AG10803 (cell line): ENCODE results near the gene TNFRSF8.

Experiments used
- DNase-seq: peaks from one replicate; pipeline ENCODE4 v3.0.0; 2010; ENCODE audit warnings: low read depth
- H3K4me3 ChIP-seq: 2 replicates; pipeline ENCODE4 v1.5.1; 2011; ENCODE audit warnings: mild to moderate bottlenecking, low read length, control low read depth
- CTCF ChIP-seq: conservative IDR thresholded peaks from 2 replicates; pipeline ENCODE4 v1.5.1; 2011; ENCODE audit warnings: mild to moderate bottlenecking, low read length, control low read depth, inconsistent platforms

The TNFRSF8 gene

DNA sequence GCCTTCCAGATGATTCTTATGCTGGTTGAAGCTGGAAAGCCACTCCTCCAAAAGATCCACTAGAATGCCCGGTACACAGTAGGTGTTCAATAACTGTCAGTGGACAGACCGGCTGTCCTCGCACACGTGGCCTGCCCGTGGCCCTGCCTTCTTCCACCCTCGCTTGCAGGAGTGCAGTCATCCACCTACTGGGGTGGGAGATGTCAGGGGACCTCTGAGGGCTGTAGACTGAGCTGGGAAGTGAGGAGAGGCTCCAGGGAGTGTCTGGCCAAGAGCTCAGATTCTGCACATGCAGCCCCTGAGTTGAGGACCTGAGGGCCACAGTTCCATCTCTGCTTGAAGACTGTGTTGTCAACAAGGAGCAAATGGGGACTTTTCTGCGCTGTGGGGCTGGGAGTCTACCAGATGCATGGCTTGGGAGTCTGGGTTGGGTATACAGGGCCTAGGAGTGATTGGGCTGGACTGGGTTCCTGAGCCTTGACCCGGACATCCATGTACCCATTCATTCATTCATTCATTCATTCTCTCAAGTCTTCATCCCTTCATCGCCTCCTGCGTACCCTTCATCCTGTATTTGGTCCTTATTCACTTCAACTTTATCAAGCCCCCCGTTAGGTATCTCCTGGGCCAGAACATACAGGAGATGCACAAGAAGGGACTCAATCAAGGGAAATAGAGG lies 99.5 kb downstream of the TNFRSF8 start:
- H3K4me3 ChIP-seq = no peak overlapping the region
- TF ChIP-seq CTCF = no peak
- no peak for DNase-seq

GRCh38 chr1:12163210-12163609 lies 100.1 kb downstream of the TNFRSF8 start:
- H3K4me3 ChIP-seq = no peak overlapping the region
- TF ChIP-seq CTCF = no peak
- no peak for DNase-seq

DNA sequence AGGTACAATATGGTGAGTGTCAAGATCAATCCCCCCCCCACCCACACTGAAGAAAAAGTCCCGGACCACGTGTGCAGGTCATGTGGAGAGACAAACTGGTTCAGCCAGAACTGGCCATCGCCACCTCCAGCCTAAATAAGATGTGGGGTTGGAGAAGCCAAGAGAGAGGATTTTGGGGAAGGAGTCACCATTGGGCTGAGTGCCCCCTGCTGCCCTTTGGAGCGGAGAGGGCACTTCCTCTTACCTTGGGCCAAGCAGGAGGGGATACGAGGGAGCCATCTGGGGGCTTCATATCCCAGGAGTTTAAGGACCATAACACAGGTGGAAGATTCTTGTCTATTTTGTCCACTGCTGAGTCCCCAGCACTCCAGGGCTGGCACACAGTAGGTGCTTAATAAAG lies 101.1 kb downstream of the TNFRSF8 start:
- no peak for TF ChIP-seq CTCF
- DNase-seq = no peak
- no peak overlapping the region for H3K4me3 ChIP-seq

- no peak for DNase-seq
- no peak overlapping the region for H3K4me3 ChIP-seq
- no peak for TF ChIP-seq CTCF
These were observed 102.2 kb downstream of the TNFRSF8 start for GRCh38 chr1:12165342-12165741.

- no peak for TF ChIP-seq CTCF
- peak; percentile 27 for DNase-seq
- peak within 1 kb of the TSS; percentile 62 for H3K4me3 ChIP-seq
These were observed 103.9 kb downstream of the TNFRSF8 start, which contains the start of gene TNFRSF1B for GRCh38 chr1:12166834-12167492. Gene TNFRSF1B, plus strand, starts transcription at chr1:12166991. Its CDS starts 101 bp downstream, at chr1:12167092.

DNA sequence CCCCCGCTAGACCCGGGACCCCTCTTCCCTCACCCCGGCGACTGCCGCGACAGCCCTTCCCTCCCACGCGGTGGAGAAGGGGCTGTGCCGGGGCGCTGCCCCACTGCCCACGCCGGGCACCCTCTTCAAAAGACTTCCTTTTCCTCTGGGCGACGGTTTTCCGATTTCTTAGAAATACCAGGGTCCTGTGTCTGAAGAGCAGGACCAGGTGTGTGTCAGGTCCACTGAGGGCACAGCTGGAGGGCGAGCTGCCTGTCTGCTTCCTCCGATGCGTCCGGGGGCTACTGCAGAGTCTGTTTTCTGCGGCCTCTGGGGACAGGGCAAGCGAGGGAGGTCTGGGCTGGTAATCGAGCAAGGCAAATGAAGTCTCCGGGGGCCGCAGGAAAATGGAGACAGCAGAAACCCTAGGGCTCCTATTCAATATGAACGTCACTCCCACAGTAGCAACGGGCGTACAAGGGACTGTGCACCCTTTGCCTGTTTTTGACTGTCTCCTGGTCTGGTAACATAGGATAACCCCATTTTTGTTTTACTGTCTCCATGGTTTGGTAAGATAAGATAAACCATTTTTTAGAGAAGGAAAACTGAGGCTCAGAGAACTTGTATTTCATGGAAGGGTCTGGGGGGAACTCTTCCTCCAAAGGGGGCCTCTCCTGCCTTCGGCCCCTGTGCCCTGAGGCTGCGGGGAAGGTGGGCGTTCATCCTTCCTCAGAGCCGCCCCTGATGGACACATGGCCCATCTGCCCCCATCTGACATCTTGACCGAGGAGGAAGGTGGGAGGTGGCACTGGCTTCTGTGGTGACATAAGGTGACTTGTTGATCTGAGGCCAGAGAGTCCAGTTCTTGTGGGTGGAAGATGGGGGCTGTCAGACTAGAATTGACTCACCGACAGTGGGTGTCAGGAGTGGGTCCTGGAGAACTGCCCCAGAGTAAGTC lies 104.7 kb downstream of the TNFRSF8 start:
- no peak for DNase-seq
- TF ChIP-seq CTCF = no peak
- peak overlapping the region; percentile 62 for H3K4me3 ChIP-seq
